AG10803 (cell line): ENCODE data around the gene FGF21.

ENCODE experiments used
- DNase-seq: peaks from one replicate; pipeline ENCODE4 v3.0.0; 2010; ENCODE audit warnings: low read depth
- H3K4me3 ChIP-seq: 2 replicates; pipeline ENCODE4 v1.5.1; 2011; ENCODE audit warnings: mild to moderate bottlenecking, low read length, control low read depth
- CTCF ChIP-seq: conservative IDR thresholded peaks from 2 replicates; pipeline ENCODE4 v1.5.1; 2011; ENCODE audit warnings: mild to moderate bottlenecking, low read length, control low read depth, inconsistent platforms

Gene FGF21

GRCh38 chr19:48741129-48741999, 14.0 kb upstream of the FGF21 start:
- no peak for DNase-seq
- H3K4me3 ChIP-seq = no peak overlapping the region
- TF ChIP-seq CTCF = no peak

GRCh38 chr19:48742096-48742495, 13.2 kb upstream of the FGF21 start:
- no peak for TF ChIP-seq CTCF
- no peak overlapping the region for H3K4me3 ChIP-seq
- DNase-seq = no peak

- TF ChIP-seq CTCF = no peak
- no peak overlapping the region for H3K4me3 ChIP-seq
- DNase-seq = peak; percentile 43
These were observed 9.9 kb upstream of the FGF21 start for GRCh38 chr19:48745208-48745995.

- TF ChIP-seq CTCF = no peak
- no peak overlapping the region for H3K4me3 ChIP-seq
- no peak for DNase-seq
These were observed 9.2 kb upstream of the FGF21 start for GRCh38 chr19:48746110-48746509.

GRCh38 chr19:48746738-48747575, 8.4 kb upstream of the FGF21 start, which contains the start of gene IZUMO1:
TSS of gene IZUMO1 (minus strand) at chr19:48746909. CDS start at chr19:48745859, 1,050 bp downstream.
- peak within 1 kb of the TSS; percentile 59 for H3K4me3 ChIP-seq
- DNase-seq = peak; percentile 67
- TF ChIP-seq CTCF = no peak

GRCh38 chr19:48749571-48750198, 5.6 kb upstream of the FGF21 start:
- no peak overlapping the region for H3K4me3 ChIP-seq
- TF ChIP-seq CTCF = no peak
- DNase-seq = no peak
